T47D (cell line): ENCODE data around the gene PAX6.

Experiments
- DNase-seq, 2 experiments: peaks; one replicate each; pipeline versions ENCODE4 v3.0.0 to v3.0.0-alpha.2; 2011 to 2012; ENCODE audit warnings: low read depth in 1 of 2, low spot score in 1 of 2
- JUND ChIP-seq: IDR thresholded peaks from 2 replicates; pipeline ENCODE4 v1.6.1; 2012; ENCODE audit warnings: low read depth
- in situ Hi-C: cut with HindIII; loops from 2 replicates; pipeline ENCODE4 v1.10.0; 2016; ENCODE audit warnings: low sequenced_read_pairs, low pct_unique_long_range_greater_than_20kb

Gene PAX6

GRCh38 chr11:31826536-31827438, 15.7 kb upstream of the PAX6 start:
- no peak for TF ChIP-seq JUND
- peak in 1 of 2 experiments; percentile 21 for DNase-seq
- in situ Hi-C loops: no loop called here

- in situ Hi-C loops: no loop called here
- peak in 1 of 2 experiments; percentile 2 for DNase-seq
- no peak for TF ChIP-seq JUND
Observed at GRCh38 chr11:31825838-31826484, 14.8 kb upstream of the PAX6 start.

GRCh38 chr11:31824879-31825837, 14.0 kb upstream of the PAX6 start:
- in situ Hi-C loops: no loop called here
- TF ChIP-seq JUND: no peak
- DNase-seq: no peak

GRCh38 chr11:31824332-31824878, 13.3 kb upstream of the PAX6 start:
- in situ Hi-C loops: no loop called here
- no peak for DNase-seq
- TF ChIP-seq JUND: no peak

- no peak for DNase-seq
- TF ChIP-seq JUND: no peak
- in situ Hi-C loops: no loop called here
Observed at GRCh38 chr11:31823644-31824331, 12.7 kb upstream of the PAX6 start.

GRCh38 chr11:31822927-31823643, 12.0 kb upstream of the PAX6 start:
- no peak for TF ChIP-seq JUND
- in situ Hi-C loops: no loop called here
- DNase-seq: no peak

- TF ChIP-seq JUND: no peak
- in situ Hi-C loops: no loop called here
- no peak for DNase-seq
Observed at GRCh38 chr11:31822175-31822926, 11.2 kb upstream of the PAX6 start.

- TF ChIP-seq JUND: no peak
- in situ Hi-C loops: no loop called here
Observed at GRCh38 chr11:31821766-31822165, 10.6 kb upstream of the PAX6 start.

GRCh38 chr11:31821235-31821764, 10.2 kb upstream of the PAX6 start:
- DNase-seq: no peak
- TF ChIP-seq JUND: no peak
- in situ Hi-C loops: no loop called here

More at GRCh38 chr11:31821766-31822165, 10.6 kb upstream of the PAX6 start:
- DNase-seq: no peak

GRCh38 chr11:31820438-31820818, 9.3 kb upstream of the PAX6 start:
- DNase-seq: no peak
- no peak for TF ChIP-seq JUND
- in situ Hi-C loops: no loop called here
